Upper lobe of right lung (tissue), 1 donor: Measurements from ENCODE around the gene SUSD4. TPM values are rescaled to one million over a fixed set of nuclear protein-coding genes. Genes with fewer than 3 reads are reported as not detected.
"Not testable (repeated sequence)": the region's sequence is repeated elsewhere in the genome, so short reads cannot be mapped to it uniquely, and the experiment has no call there.

Source experiments
- ATAC-seq: fragments of 200-7000 bp; cut with Tn5 transposase; one replicate; pipeline ENCODE4 v1.9.1; 2020; ENCODE audit warnings: mild to moderate bottlenecking, moderate library complexity
- DNase-seq: peaks from one replicate; pipeline ENCODE4 v3.0.0-alpha.2; 2020
- H3K27ac ChIP-seq: fragments of 200-600 bp; one replicate; pipeline ENCODE4 v1.8.0; 2022
- H3K27me3 ChIP-seq: fragments of 200-600 bp; one replicate; pipeline ENCODE4 v1.8.0; 2022; ENCODE audit warnings: mild to moderate bottlenecking
- H3K36me3 ChIP-seq: fragments of 200-600 bp; one replicate; pipeline ENCODE4 v1.8.0; 2022
- H3K4me1 ChIP-seq: fragments of 200-600 bp; one replicate; pipeline ENCODE4 v1.8.0; 2022
- H3K4me3 ChIP-seq: fragments of 200-600 bp; one replicate; pipeline ENCODE4 v1.8.0; 2022; ENCODE audit warnings: mild to moderate bottlenecking
- H3K9me3 ChIP-seq: fragments of 200-600 bp; one replicate; pipeline ENCODE4 v1.8.0; 2022
- CTCF ChIP-seq: fragments of 200-600 bp; IDR thresholded peaks from one replicate; pipeline ENCODE4 v1.8.0; 2022; ENCODE audit warnings: antibody characterized with exemption
- intact Hi-C: fragments of 100-400 bp; cut with DNase I; formaldehyde crosslinking; loops from one replicate; pipeline ENCODE4 v1.11.0; 2022
- total RNA-seq: library from RNA; stranded (reverse); fragmentation: NEBNext Ultra II Directional; extraction: Animal tissue kit (Norgen Biotek cat#: 25700); gene quantifications from one replicate; pipeline ENCODE4 v1.2.1, GENCODE V29; 2021
- donor health status: DM: no; HTN: yes; CAD: no; lungs with severe emphysema.

The SUSD4 gene
- total RNA-seq, 1 donor from 2014 or later, result 2.2 TPM

GRCh38 chr1:223405507-223405906, 41.5 kb upstream of the SUSD4 start:
- intact Hi-C loops, result no loop called here
- Histone ChIP-seq H3K36me3 (no peaks in the 10 kb centered on the region), H3K9me3 (no peaks in the 10 kb centered on the region), H3K27ac (no peak overlapping the region), H3K4me3 (no peak overlapping the region), H3K27me3 (no peaks in the 10 kb centered on the region), H3K4me1 (no peaks in the 10 kb centered on the region)
- DNase-seq (no peak), ATAC-seq (no peak)
- TF ChIP-seq CTCF, result no peak

- no peak overlapping the region for H3K27ac ChIP-seq
- no peaks in the 10 kb centered on the region for H3K27me3 ChIP-seq
- no peak overlapping the region for H3K4me3 ChIP-seq
- intact Hi-C loops, result no loop called here
- no peak for TF ChIP-seq CTCF
- DNase-seq, result no peak
- H3K4me1 ChIP-seq, result no peaks in the 10 kb centered on the region
- H3K36me3 ChIP-seq, result no peaks in the 10 kb centered on the region
- ATAC-seq, result no peak
- no peaks in the 10 kb centered on the region for H3K9me3 ChIP-seq
Observed at GRCh38 chr1:223403184-223403815, 39.3 kb upstream of the SUSD4 start.

GRCh38 chr1:223402790-223403142, 38.8 kb upstream of the SUSD4 start:
- no peak for ATAC-seq
- TF ChIP-seq CTCF, result no peak
- Histone ChIP-seq H3K36me3 (no peaks in the 10 kb centered on the region), H3K27ac (no peak overlapping the region), H3K4me3 (no peak overlapping the region), H3K9me3 (no peaks in the 10 kb centered on the region), H3K27me3 (no peaks in the 10 kb centered on the region), H3K4me1 (no peaks in the 10 kb centered on the region)
- DNase-seq, result no peak
- intact Hi-C loops, result no loop called here

- Histone ChIP-seq H3K36me3 (no peaks in the 10 kb centered on the region), H3K4me1 (no peaks in the 10 kb centered on the region), H3K4me3 (no peak overlapping the region), H3K27me3 (no peaks in the 10 kb centered on the region), H3K27ac (no peak overlapping the region), H3K9me3 (no peaks in the 10 kb centered on the region)
- DNase-seq, result no peak
- no peak for TF ChIP-seq CTCF
- intact Hi-C loops, result no loop called here
- no peak for ATAC-seq
Observed at GRCh38 chr1:223401873-223402789, 38.2 kb upstream of the SUSD4 start.

GRCh38 chr1:223399393-223399792, 35.4 kb upstream of the SUSD4 start:
- H3K9me3 ChIP-seq, H3K4me3 ChIP-seq, intact Hi-C loops, ATAC-seq, H3K27me3 ChIP-seq, DNase-seq, H3K4me1 ChIP-seq, H3K27ac ChIP-seq, H3K36me3 ChIP-seq: not testable (repeated sequence)

GRCh38 chr1:223394706-223395105, 30.7 kb upstream of the SUSD4 start:
- Histone ChIP-seq H3K4me3 (no peak overlapping the region), H3K27ac (no peak overlapping the region), H3K4me1 (no peaks in the 10 kb centered on the region), H3K36me3 (no peaks in the 10 kb centered on the region), H3K9me3 (no peaks in the 10 kb centered on the region), H3K27me3 (peaks cover 27% of the 10 kb centered on the region)
- ATAC-seq (peak; percentile 8), DNase-seq (no peak)
- intact Hi-C loops, result no loop called here
- no peak for TF ChIP-seq CTCF
